HL-60/S4 treated with retinoic acid at 250 ng/mL for 4 days and 3 days (cell line): Measurements from ENCODE around the gene TIMP2.
"Not testable (repeated sequence)": the region's sequence is repeated elsewhere in the genome, so short reads cannot be mapped to it uniquely, and the experiment has no call there.

Experiments
- in situ Hi-C: fragments of 300-500 bp; cut with MboI; formaldehyde crosslinking; loops from 2 replicates; pipeline ENCODE4 v1.7.0; 2022; ENCODE audit warnings: low sequenced_read_pairs

Gene TIMP2

DNA sequence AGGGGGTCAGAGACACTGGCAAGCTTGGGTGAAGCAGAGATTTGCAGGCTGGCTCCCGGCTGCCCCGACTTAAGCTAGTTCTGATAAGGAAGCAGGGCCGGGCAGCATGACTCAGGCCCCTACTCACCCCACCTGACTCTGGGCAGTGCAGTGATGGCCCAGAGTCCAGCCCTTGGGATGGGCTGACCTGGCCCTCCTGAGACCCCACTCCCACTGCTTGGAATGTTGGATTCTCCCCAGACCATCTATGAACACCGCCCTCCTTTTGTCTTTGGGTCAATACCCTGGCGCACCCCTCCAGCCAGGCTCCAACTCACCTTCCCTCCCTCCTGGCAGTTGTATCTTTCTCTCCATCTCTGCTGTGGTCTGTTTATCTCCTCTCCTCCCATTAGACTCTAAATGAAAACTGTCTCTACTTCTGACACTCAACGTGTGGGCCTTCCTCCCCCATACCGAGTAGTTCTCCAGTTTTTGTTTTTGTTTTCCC is 33.5 kb upstream of the TIMP2 start:
- in situ Hi-C loops = loop anchor here (25.0 kb wide), 1 partner anchor 471 kb away; no protein-coding TSS in a partner anchor

DNA sequence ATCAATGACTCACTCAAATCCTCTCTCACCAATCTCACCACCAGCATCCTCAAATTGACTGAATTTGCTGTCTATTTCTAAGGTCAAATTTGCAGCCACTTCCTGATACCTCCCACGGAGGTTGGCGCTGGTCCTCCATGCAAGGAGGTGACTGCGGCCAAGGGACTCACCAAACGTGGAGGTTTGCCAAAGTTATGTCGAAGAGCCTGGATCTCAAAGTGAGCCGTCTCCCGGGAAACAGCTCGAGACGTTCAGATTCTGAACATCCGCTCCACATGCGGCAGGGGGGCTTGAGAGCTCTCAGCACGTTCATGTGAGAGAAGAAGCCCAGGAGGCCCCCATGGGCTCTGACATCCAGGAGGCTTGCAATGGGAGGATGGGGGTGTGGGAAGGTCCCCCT is 31.9 kb upstream of the TIMP2 start:
- in situ Hi-C loops = loop anchor here (25.0 kb wide), 1 partner anchor 470 kb away; no protein-coding TSS in a partner anchor

DNA sequence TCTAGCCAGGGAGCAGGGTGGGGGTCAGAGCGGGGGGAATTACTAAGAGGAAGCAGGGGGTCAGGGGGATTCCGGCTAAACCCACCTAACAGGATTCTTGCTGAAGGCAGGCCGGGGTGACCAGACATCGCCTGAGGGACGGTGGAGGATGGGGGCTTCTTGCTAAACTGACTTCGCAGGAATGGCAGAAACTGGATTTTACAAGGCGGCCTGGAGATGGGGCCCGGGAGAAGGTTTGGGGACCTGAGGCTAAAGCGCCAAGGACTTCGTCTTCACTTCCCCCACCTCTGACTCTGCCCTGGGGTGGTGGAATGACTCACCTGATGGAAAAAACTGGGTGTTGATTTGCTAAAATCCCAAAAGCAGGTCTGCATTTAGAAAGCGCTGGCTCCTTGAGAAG is 31.1 kb upstream of the TIMP2 start:
- in situ Hi-C loops = loop anchor here (25.0 kb wide), 1 partner anchor 469 kb away; no protein-coding TSS in a partner anchor

GRCh38 chr17:78954684-78955083 is 29.5 kb upstream of the TIMP2 start:
- in situ Hi-C loops = loop anchor here (25.0 kb wide), 1 partner anchor 467 kb away; no protein-coding TSS in a partner anchor

GRCh38 chr17:78953356-78954350 is 28.5 kb upstream of the TIMP2 start:
- in situ Hi-C loops = loop anchor here (25.0 kb wide), 1 partner anchor 466 kb away; no protein-coding TSS in a partner anchor

- in situ Hi-C loops = loop anchor here (25.0 kb wide), 1 partner anchor 465 kb away; no protein-coding TSS in a partner anchor
These were observed 27.5 kb upstream of the TIMP2 start for GRCh38 chr17:78952706-78953105.

- in situ Hi-C loops = loop anchor here (25.0 kb wide), 1 partner anchor 465 kb away; no protein-coding TSS in a partner anchor
These were observed 26.9 kb upstream of the TIMP2 start for GRCh38 chr17:78951967-78952551.

- in situ Hi-C loops = loop anchor here (25.0 kb wide), 1 partner anchor 464 kb away; no protein-coding TSS in a partner anchor
These were observed 25.7 kb upstream of the TIMP2 start for GRCh38 chr17:78950870-78951269.

GRCh38 chr17:78947235-78948149 is 22.3 kb upstream of the TIMP2 start:
- in situ Hi-C loops = no loop called here

GRCh38 chr17:78946631-78947030 is 21.4 kb upstream of the TIMP2 start:
- in situ Hi-C loops = no loop called here

- in situ Hi-C loops = no loop called here
These were observed 20.9 kb upstream of the TIMP2 start for GRCh38 chr17:78946131-78946530.

GRCh38 chr17:78945455-78945854 is 20.3 kb upstream of the TIMP2 start:
- in situ Hi-C loops = not testable (repeated sequence)

DNA sequence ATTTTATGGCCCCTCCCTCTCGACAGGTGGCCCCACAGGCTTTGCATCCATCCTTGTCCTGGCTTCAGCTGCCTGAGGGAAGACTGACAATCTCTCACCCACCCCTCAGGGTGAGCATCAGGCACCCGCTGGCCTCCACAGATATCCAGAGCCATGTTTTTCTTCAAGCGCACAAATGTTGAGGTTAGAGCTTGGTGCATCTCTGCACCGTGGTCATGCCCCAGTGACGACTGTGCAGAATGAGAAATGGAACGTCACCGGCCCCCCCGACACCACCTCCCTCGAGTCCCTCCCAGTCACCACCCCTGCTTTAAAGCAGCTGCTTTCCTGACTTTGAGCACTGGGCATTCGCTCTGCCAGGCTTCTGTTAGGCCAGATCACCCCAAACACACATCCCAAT is 19.8 kb upstream of the TIMP2 start:
- in situ Hi-C loops = no loop called here

DNA sequence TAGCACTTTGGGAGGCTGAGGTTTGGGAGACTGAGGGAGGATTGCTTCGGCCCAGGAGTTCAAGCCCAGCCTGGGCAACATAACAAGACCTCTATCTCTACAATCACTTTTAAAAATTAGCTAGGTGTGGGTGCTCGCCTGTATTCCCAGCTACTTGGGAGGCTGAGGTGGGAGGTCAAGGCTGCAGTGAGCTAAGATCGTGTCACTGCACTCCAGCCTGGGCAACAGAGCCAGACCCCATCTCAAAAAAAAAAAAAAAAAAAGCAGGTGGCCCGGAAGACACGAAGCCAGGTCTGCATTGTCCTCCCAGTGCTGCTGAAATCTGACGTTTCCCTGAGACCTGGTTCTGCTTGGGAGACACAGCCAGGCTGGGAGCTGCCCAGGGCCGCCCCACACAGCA is 18.8 kb upstream of the TIMP2 start:
- in situ Hi-C loops = no loop called here

GRCh38 chr17:78940708-78941107 is 15.5 kb upstream of the TIMP2 start:
- in situ Hi-C loops = no loop called here

- in situ Hi-C loops = no loop called here
These were observed 15.1 kb upstream of the TIMP2 start for GRCh38 chr17:78940258-78940657.

- in situ Hi-C loops = no loop called here
These were observed 14.4 kb upstream of the TIMP2 start for GRCh38 chr17:78939615-78940014.

GRCh38 chr17:78937561-78937960 is 12.4 kb upstream of the TIMP2 start:
- in situ Hi-C loops = no loop called here

DNA sequence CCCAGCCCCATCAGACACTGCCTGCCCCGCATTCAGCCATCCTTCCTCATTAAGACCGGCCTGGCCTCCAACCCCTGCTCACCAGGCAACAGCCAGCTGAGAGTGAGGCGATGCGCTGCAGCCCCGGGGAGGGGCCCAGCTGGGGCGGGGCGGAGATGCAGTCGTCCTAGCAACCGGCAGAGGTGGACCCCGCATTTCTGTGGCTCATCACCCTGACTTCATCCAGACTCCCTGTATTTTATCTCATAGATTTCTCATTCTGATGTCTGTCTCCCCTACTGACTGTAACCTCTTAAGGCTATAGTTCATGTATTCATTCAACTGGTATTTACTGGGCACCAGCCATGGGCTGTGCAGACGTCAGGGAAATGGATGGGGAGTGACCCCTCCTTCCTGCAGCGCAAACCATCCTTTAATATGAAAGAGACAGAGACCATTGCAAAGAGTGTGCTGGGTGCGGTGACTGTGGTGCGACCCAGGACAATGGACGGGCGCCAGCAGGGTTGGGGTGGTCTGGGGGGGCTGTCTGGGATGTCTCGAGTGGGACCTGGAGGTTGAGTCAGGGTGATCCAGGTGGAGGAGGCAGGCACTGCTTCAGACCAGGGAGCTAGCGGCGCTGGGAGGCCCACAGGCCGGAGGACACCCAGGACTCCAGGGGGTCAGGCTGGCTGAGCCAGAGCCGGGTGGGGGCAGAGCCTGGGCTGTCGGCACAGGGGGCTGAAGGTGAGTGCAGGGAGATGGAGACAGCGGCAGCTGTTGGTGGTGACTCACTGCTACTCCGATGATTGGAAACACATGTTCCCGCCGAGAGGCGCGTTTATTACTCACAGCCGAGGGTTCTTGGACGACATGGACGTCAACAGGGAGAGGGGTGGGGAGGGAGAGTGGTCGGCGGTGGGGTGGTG is 10.5 kb upstream of the TIMP2 start:
- in situ Hi-C loops = no loop called here
